IMR-90 (cell line): ENCODE measurements around the gene RANGRF. TPM values are rescaled to one million over a fixed set of nuclear protein-coding genes. Genes with fewer than 3 reads are reported as not detected.

Experiments used
- ATAC-seq: fragments of 200-7000 bp; cut with Tn5 transposase; 2 replicates; pipeline ENCODE4 v1.9.1; 2020; ENCODE audit warnings: low read depth, mild to moderate bottlenecking, moderate library complexity
- BruUV-seq: library from RNA; stranded (reverse); fragments of 400-500 nt; replicated peaks from 2 replicates; lab custom pipeline; 2021; lab: Mats Ljungman, UMichigan
- CTCF ChIA-PET: fragments of 300-600 bp; formaldehyde crosslinking; extraction: SDS; loops from one replicate; lab custom pipeline; 2021; ENCODE audit warnings: antibody characterized with exemption; lab: Yijun Ruan, JAX
- POLR2A ChIA-PET: fragments of 300-600 bp; sonication (Branson Sonifier 250); formaldehyde crosslinking; loops from one replicate; lab custom pipeline; 2022; ENCODE audit warnings: antibody characterized with exemption; ENCODE audit not compliant: unreplicated experiment; lab: Charles Lee
- DNase-seq: peaks from one replicate; pipeline ENCODE4 v3.0.0; 2013
- H2AFZ ChIP-seq: replicated peaks from 2 replicates; pipeline ENCODE3; 2013; ENCODE audit warnings: low read length, mild to moderate bottlenecking; ENCODE audit not compliant: poor library complexity
- H2AK5ac ChIP-seq: 2 replicates; pipeline ENCODE4 v1.6.1; 2013; ENCODE audit warnings: low read depth, low read length, inconsistent platforms
- H2AK9ac ChIP-seq: replicated peaks from 2 replicates; pipeline ENCODE3; 2013; ENCODE audit warnings: mild to moderate bottlenecking, low read depth, low read length, moderate library complexity; ENCODE audit not compliant: poor library complexity
- H2BK120ac ChIP-seq: 2 replicates; pipeline ENCODE4 v1.6.1; 2013; ENCODE audit warnings: low read depth, low read length, inconsistent platforms
- H2BK15ac ChIP-seq: 3 replicates; pipeline ENCODE4 v1.6.1; 2013; ENCODE audit warnings: low read depth, low read length, inconsistent platforms
- H2BK20ac ChIP-seq: 2 replicates; pipeline ENCODE4 v1.6.1; 2013; ENCODE audit warnings: low read depth, mild to moderate bottlenecking, inconsistent platforms, low read length, moderate library complexity
- H2BK5ac ChIP-seq: 2 replicates; pipeline ENCODE4 v1.6.1; 2013; ENCODE audit warnings: mild to moderate bottlenecking, low read depth, low read length, inconsistent platforms; ENCODE audit not compliant: poor library complexity, severe bottlenecking
- H3K14ac ChIP-seq: replicated peaks from 2 replicates; pipeline ENCODE4 v1.6.1; 2013; ENCODE audit warnings: low read depth, low read length, inconsistent platforms
- H3K18ac ChIP-seq: 2 replicates; pipeline ENCODE4 v1.6.1; 2013; ENCODE audit warnings: low read depth, low read length, control low read depth
- H3K23ac ChIP-seq: 2 replicates; pipeline ENCODE4 v1.6.1; 2013; ENCODE audit warnings: low read depth, low read length, inconsistent platforms
- H3K27ac ChIP-seq: 2 replicates; pipeline ENCODE4 v1.5.1; 2013; ENCODE audit warnings: mild to moderate bottlenecking, control low read depth, low read length; ENCODE audit not compliant: insufficient read depth
- H3K27me3 ChIP-seq: 2 replicates; pipeline ENCODE4 v1.6.1; 2013; ENCODE audit warnings: low read length; ENCODE audit not compliant: control insufficient read depth, insufficient read depth
- H3K36me3 ChIP-seq: 2 replicates; pipeline ENCODE4 v1.6.1; 2013; ENCODE audit warnings: low read length, mixed read lengths; ENCODE audit not compliant: control insufficient read depth, insufficient read depth
- H3K4ac ChIP-seq: 2 replicates; pipeline ENCODE4 v1.6.1; 2013; ENCODE audit warnings: low read depth, low read length, inconsistent platforms
- H3K4me1 ChIP-seq: 2 replicates; pipeline ENCODE4 v1.6.1; 2013; ENCODE audit warnings: low read length, mixed read lengths; ENCODE audit not compliant: control insufficient read depth, insufficient read depth
- H3K4me2 ChIP-seq: 2 replicates; pipeline ENCODE4 v1.6.1; 2013; ENCODE audit warnings: low read depth, mild to moderate bottlenecking, control low read depth, low read length, moderate library complexity
- H3K4me3 ChIP-seq: 2 replicates; pipeline ENCODE4 v1.5.1; 2013; ENCODE audit warnings: low read depth, mild to moderate bottlenecking, control low read depth, low read length, moderate library complexity; ENCODE audit not compliant: insufficient read depth
- H3K56ac ChIP-seq: 2 replicates; pipeline ENCODE4 v1.6.1; 2013; ENCODE audit warnings: low read length, inconsistent platforms; ENCODE audit not compliant: insufficient read depth; ENCODE audit errors: extremely low read depth
- H3K79me1 ChIP-seq, 2 experiments: 2 replicates each; pipeline ENCODE4 v1.6.1; 2013; ENCODE audit warnings: low read length in 2 of 2, inconsistent platforms in 1 of 2, low read depth in 1 of 2
- H3K9ac ChIP-seq: 2 replicates; pipeline ENCODE4 v1.6.1; 2013; ENCODE audit warnings: low read depth, low read length, control low read depth
- H3K9me1 ChIP-seq: 2 replicates; pipeline ENCODE4 v1.6.1; 2013; ENCODE audit warnings: low read length, inconsistent platforms; ENCODE audit not compliant: insufficient read depth
- H3K9me3 ChIP-seq: 2 replicates; pipeline ENCODE4 v1.6.1; 2013; ENCODE audit warnings: low read length; ENCODE audit not compliant: control insufficient read depth, insufficient read depth
- H4K20me1 ChIP-seq: 2 replicates; pipeline ENCODE4 v1.6.1; 2013; ENCODE audit warnings: low read length, inconsistent platforms; ENCODE audit not compliant: insufficient read depth
- H4K5ac ChIP-seq: 2 replicates; pipeline ENCODE4 v1.6.1; 2013; ENCODE audit warnings: mild to moderate bottlenecking, low read depth, low read length, control low read depth
- H4K8ac ChIP-seq, 2 experiments: 2 replicates each; pipeline ENCODE4 v1.6.1; 2013; ENCODE audit warnings: low read depth in 2 of 2, low read length in 2 of 2, control low read depth in 1 of 2, inconsistent platforms in 1 of 2
- H4K91ac ChIP-seq: 2 replicates; pipeline ENCODE4 v1.6.1; 2013; ENCODE audit warnings: low read depth, low read length, inconsistent platforms; ENCODE audit not compliant: insufficient read depth
- BHLHE40 ChIP-seq: fragments of 150-350 bp; IDR thresholded peaks from 2 replicates; pipeline ENCODE4 v1.6.1; 2016; ENCODE audit warnings: mild to moderate bottlenecking, low read depth, low read length
- CEBPB ChIP-seq: IDR thresholded peaks from 2 replicates; pipeline ENCODE4 v1.6.1; 2012; ENCODE audit warnings: low read depth, low read length, improper control_type of control experiment
- CHD1 ChIP-seq: IDR thresholded peaks from 2 replicates; pipeline ENCODE4 v1.6.1; 2012; ENCODE audit warnings: low read depth, low read length, improper control_type of control experiment
- FOS ChIP-seq: fragments of 150-350 bp; IDR thresholded peaks from 2 replicates; pipeline ENCODE4 v1.6.1; 2016; ENCODE audit warnings: low read depth, low read length
- MAFK ChIP-seq: IDR thresholded peaks from 2 replicates; pipeline ENCODE4 v1.6.1; 2012; ENCODE audit warnings: low read depth, low read length, improper control_type of control experiment
- MAZ ChIP-seq: IDR thresholded peaks from 2 replicates; pipeline ENCODE4 v1.6.1; 2012; ENCODE audit warnings: low read depth, mild to moderate bottlenecking, low read length, improper control_type of control experiment, moderate library complexity, borderline replicate concordance
- MXI1 ChIP-seq: IDR thresholded peaks from 2 replicates; pipeline ENCODE4 v1.6.1; 2012; ENCODE audit warnings: low read depth, mild to moderate bottlenecking, low read length, moderate library complexity, borderline replicate concordance
- NFE2L2 ChIP-seq: fragments of 150-350 bp; IDR thresholded peaks from 2 replicates; pipeline ENCODE4 v1.6.1; 2016; ENCODE audit warnings: low read depth, mild to moderate bottlenecking, low read length
- POLR2A ChIP-seq: IDR thresholded peaks from 2 replicates; pipeline ENCODE4 v1.6.1; 2012; ENCODE audit warnings: mild to moderate bottlenecking, low read depth, low read length
- RAD21 ChIP-seq: IDR thresholded peaks from 2 replicates; pipeline ENCODE4 v1.6.1; 2012; ENCODE audit warnings: low read length, improper control_type of control experiment
- RCOR1 ChIP-seq: IDR thresholded peaks from 2 replicates; pipeline ENCODE4 v1.6.1; 2012; ENCODE audit warnings: mild to moderate bottlenecking, low read length, improper control_type of control experiment; ENCODE audit not compliant: insufficient replicate concordance
- RFX5 ChIP-seq: IDR thresholded peaks from 2 replicates; pipeline ENCODE4 v1.8.0; 2012; ENCODE audit warnings: low read depth, mild to moderate bottlenecking, low read length, moderate library complexity
- SMC3 ChIP-seq: fragments of 150-350 bp; IDR thresholded peaks from 2 replicates; pipeline ENCODE4 v1.6.1; 2016; ENCODE audit warnings: low read depth, mild to moderate bottlenecking, antibody characterized with exemption, low read length, moderate library complexity
- WGBS, 2 experiments: methylation state at CpG; one replicate each; pipeline versions ENCODE4 v1.1.5 to v1.1.7; 2013; ENCODE audit warnings: missing lambda C conversion rate in 2 of 2; ENCODE audit not compliant: insufficient read length in 1 of 2; ENCODE audit errors: extremely low coverage in 2 of 2; 5-methylcytosine and 5-hydroxymethylcytosine counted together
- dilution Hi-C: fragments of 300-500 bp; cut with HindIII; formaldehyde crosslinking; loops from one replicate; pipeline ENCODE4 v1.14.3; 2018; ENCODE audit warnings: low sequenced_read_pairs; ENCODE audit not compliant: unreplicated experiment
- in situ Hi-C: fragments of 300-500 bp; cut with MboI; formaldehyde crosslinking; loops from 3 replicates; pipeline ENCODE4 v1.14.3; 2019; ENCODE audit warnings: low sequenced_read_pairs, inconsistent platforms, mixed read lengths
- intact Hi-C: fragments of 100-400 bp; cut with micrococcal nuclease; formaldehyde crosslinking; loops from 2 replicates; pipeline ENCODE4 v1.10.0; 2022
- polyA plus RNA-seq, 3 experiments: library from polyadenylated mRNA; depleted of rRNA; stranded (reverse); fragments of >200 nt; gene quantifications; 2 replicates each; pipeline ENCODE4 v1.2.3, GENCODE V29; 2012; ENCODE audit warnings: low replicate concordance in 1 of 3
- total RNA-seq: library from RNA; depleted of rRNA; stranded (reverse); fragments of >200 nt; gene quantifications from 2 replicates; pipeline ENCODE4 v1.2.3, GENCODE V29; 2012
- TF ChIP-seq, protein P1 (sequence below): conservative IDR thresholded peaks from 2 replicates; pipeline ENCODE4 v1.5.1; 2012; ENCODE audit warnings: mild to moderate bottlenecking, low read depth, low read length, improper control_type of control experiment
- TF ChIP-seq, protein P2 (sequence below): fragments of 150-350 bp; IDR thresholded peaks from 2 replicates; pipeline ENCODE4 v1.6.1; 2017; ENCODE audit warnings: mild to moderate bottlenecking, antibody characterized with exemption, low read length, low read depth
- TF ChIP-seq, protein P3 (sequence below): fragments of 150-350 bp; IDR thresholded peaks from 2 replicates; pipeline ENCODE4 v1.6.1; 2016; ENCODE audit warnings: low read depth, mild to moderate bottlenecking, low read length, moderate library complexity, borderline replicate concordance

RANGRF gene
- total and polyA plus RNA-seq, 2 of the 4 experiments (the other 2 are of a cell fraction): 19.5 to 36.6 TPM

DNA sequence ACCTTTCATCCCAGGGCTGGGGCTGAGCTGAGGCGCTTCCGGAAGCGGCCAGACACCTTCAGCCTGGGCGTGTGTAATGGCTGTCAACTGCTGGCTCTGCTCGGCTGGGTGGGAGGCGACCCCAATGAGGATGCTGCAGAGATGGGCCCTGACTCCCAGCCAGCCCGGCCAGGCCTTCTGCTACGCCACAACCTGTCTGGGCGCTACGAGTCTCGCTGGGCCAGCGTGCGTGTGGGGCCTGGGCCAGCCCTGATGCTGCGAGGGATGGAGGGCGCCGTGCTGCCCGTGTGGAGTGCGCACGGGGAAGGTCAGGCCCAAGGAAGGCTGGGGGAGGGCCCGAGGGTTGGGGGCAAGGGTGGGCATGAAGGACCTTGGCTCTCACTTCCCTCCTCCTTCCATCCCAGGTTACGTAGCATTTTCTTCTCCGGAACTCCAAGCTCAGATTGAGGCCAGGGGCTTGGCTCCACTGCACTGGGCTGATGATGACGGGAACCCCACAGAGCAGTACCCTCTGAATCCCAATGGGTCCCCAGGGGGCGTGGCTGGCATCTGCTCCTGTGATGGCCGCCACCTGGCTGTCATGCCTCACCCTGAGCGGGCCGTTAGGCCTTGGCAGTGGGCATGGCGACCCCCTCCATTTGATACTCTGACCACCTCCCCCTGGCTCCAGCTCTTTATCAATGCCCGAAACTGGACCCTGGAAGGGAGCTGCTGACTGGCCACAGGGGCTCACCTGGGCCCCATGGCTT lies 19.7 kb upstream of the RANGRF start:
- 94% methylated on average over 9 of the region's 29 CpGs; no CpG with 5 or more reads in 1 of the 2 experiments for WGBS, 2 experiments
- Histone ChIP-seq H3K79me1 (no peaks in the 10 kb centered on the region), H2AK9ac (peak overlapping the region; percentile 78), H3K9me1 (no peaks in the 10 kb centered on the region), H3K4me2 (no peak overlapping the region), H4K91ac (no peak overlapping the region), H2BK15ac (no peak overlapping the region), H4K5ac (no peak overlapping the region), H2BK120ac (no peak overlapping the region), H3K27ac (no peak overlapping the region), H2AFZ (no peak overlapping the region), H4K8ac (no peak overlapping the region), H3K56ac (no peak overlapping the region), H3K36me3 (peaks cover 42% of the 10 kb centered on the region), H3K27me3 (no peaks in the 10 kb centered on the region), H3K4me3 (no peak overlapping the region), H3K4ac (no peak overlapping the region), H3K4me1 (no peaks in the 10 kb centered on the region), H2BK20ac (no peak overlapping the region), H2AK5ac (no peak overlapping the region), H3K9me3 (no peaks in the 10 kb centered on the region), H3K18ac (no peak overlapping the region), H3K23ac (no peak overlapping the region), H3K14ac (no peak overlapping the region), H3K9ac (no peak overlapping the region), H2BK5ac (no peak overlapping the region), H4K20me1 (no peaks in the 10 kb centered on the region)
- POLR2A ChIA-PET: no interaction called here
- intact Hi-C loops: no loop called here
- dilution Hi-C loops: no loop called here
- in situ Hi-C loops: no loop called here
- TF ChIP-seq BHLHE40 (no peak), SMC3 (no peak), CEBPB (no peak), MXI1 (no peak), POLR2A (no peak), MAFK (no peak), RCOR1 (no peak), NFE2L2 (no peak), MAZ (no peak), CHD1 (no peak), RAD21 (no peak), RFX5 (no peak), FOS (no peak)
- TF ChIP-seq, protein P1, sequence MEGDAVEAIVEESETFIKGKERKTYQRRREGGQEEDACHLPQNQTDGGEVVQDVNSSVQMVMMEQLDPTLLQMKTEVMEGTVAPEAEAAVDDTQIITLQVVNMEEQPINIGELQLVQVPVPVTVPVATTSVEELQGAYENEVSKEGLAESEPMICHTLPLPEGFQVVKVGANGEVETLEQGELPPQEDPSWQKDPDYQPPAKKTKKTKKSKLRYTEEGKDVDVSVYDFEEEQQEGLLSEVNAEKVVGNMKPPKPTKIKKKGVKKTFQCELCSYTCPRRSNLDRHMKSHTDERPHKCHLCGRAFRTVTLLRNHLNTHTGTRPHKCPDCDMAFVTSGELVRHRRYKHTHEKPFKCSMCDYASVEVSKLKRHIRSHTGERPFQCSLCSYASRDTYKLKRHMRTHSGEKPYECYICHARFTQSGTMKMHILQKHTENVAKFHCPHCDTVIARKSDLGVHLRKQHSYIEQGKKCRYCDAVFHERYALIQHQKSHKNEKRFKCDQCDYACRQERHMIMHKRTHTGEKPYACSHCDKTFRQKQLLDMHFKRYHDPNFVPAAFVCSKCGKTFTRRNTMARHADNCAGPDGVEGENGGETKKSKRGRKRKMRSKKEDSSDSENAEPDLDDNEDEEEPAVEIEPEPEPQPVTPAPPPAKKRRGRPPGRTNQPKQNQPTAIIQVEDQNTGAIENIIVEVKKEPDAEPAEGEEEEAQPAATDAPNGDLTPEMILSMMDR: no peak
- TF ChIP-seq, protein P2, sequence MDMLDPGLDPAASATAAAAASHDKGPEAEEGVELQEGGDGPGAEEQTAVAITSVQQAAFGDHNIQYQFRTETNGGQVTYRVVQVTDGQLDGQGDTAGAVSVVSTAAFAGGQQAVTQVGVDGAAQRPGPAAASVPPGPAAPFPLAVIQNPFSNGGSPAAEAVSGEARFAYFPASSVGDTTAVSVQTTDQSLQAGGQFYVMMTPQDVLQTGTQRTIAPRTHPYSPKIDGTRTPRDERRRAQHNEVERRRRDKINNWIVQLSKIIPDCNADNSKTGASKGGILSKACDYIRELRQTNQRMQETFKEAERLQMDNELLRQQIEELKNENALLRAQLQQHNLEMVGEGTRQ: no peak
- TF ChIP-seq, protein P3, sequence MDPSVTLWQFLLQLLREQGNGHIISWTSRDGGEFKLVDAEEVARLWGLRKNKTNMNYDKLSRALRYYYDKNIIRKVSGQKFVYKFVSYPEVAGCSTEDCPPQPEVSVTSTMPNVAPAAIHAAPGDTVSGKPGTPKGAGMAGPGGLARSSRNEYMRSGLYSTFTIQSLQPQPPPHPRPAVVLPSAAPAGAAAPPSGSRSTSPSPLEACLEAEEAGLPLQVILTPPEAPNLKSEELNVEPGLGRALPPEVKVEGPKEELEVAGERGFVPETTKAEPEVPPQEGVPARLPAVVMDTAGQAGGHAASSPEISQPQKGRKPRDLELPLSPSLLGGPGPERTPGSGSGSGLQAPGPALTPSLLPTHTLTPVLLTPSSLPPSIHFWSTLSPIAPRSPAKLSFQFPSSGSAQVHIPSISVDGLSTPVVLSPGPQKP: no peak
- DNase-seq: no peak
- CTCF ChIA-PET: no interaction called here
- no peak for ATAC-seq
- no TSS peak for BruUV-seq
